GM19372 (cell line): ENCODE results near the gene LDLRAD3.
"Not testable (repeated sequence)": the region's sequence is repeated elsewhere in the genome, so short reads cannot be mapped to it uniquely, and the experiment has no call there.

Experiments
- ATAC-seq: cut with Tn5 transposase; IDR thresholded peaks from one replicate; pipeline ENCODE4 v1.9.1; 2021; ENCODE audit warnings: mild to moderate bottlenecking, low read depth, moderate library complexity; ENCODE audit not compliant: unreplicated experiment

The LDLRAD3 gene

GRCh38 chr11:36037031-36037430, 93.2 kb downstream of the LDLRAD3 start:
- no peak for ATAC-seq

GRCh38 chr11:36038541-36038940, 94.7 kb downstream of the LDLRAD3 start:
- ATAC-seq: no peak

- no peak for ATAC-seq
These were observed 95.6 kb downstream of the LDLRAD3 start for GRCh38 chr11:36039471-36039870.

GRCh38 chr11:36041988-36042611, 98.2 kb downstream of the LDLRAD3 start:
- ATAC-seq: no peak

- ATAC-seq: no peak
These were observed 100.8 kb downstream of the LDLRAD3 start for GRCh38 chr11:36044636-36045035.

GRCh38 chr11:36045945-36046344, 102.1 kb downstream of the LDLRAD3 start:
- ATAC-seq: not testable (repeated sequence)

- no peak for ATAC-seq
These were observed 103.1 kb downstream of the LDLRAD3 start for GRCh38 chr11:36046932-36047331.

- no peak for ATAC-seq
These were observed 103.5 kb downstream of the LDLRAD3 start for GRCh38 chr11:36047344-36047743.

GRCh38 chr11:36048496-36049247, 104.8 kb downstream of the LDLRAD3 start:
- ATAC-seq: no peak

- ATAC-seq: no peak
These were observed 107.6 kb downstream of the LDLRAD3 start for GRCh38 chr11:36051235-36052144.

- ATAC-seq: no peak
These were observed 109.4 kb downstream of the LDLRAD3 start for GRCh38 chr11:36053281-36053680.

GRCh38 chr11:36053862-36054261, 110.0 kb downstream of the LDLRAD3 start:
- ATAC-seq: no peak

- ATAC-seq: no peak
These were observed 110.8 kb downstream of the LDLRAD3 start for GRCh38 chr11:36054628-36055027.

GRCh38 chr11:36056160-36056751, 112.4 kb downstream of the LDLRAD3 start:
- no peak for ATAC-seq

- no peak for ATAC-seq
These were observed 113.6 kb downstream of the LDLRAD3 start for GRCh38 chr11:36057379-36058042.

GRCh38 chr11:36059660-36060059, 115.8 kb downstream of the LDLRAD3 start:
- ATAC-seq: no peak

GRCh38 chr11:36060926-36061325, 117.1 kb downstream of the LDLRAD3 start:
- no peak for ATAC-seq

GRCh38 chr11:36061471-36061870, 117.6 kb downstream of the LDLRAD3 start:
- ATAC-seq: no peak

- no peak for ATAC-seq
These were observed 119.0 kb downstream of the LDLRAD3 start for GRCh38 chr11:36062796-36063365.

- ATAC-seq: no peak
These were observed 121.6 kb downstream of the LDLRAD3 start for GRCh38 chr11:36065436-36065835.
